Measurements from ENCODE around the gene RABAC1. TPM values are rescaled to one million over a fixed set of nuclear protein-coding genes. Genes with fewer than 3 reads are reported as not detected.
"Not testable (repeated sequence)": the region's sequence is repeated elsewhere in the genome, so short reads cannot be mapped to it uniquely, and the experiment has no call there.

RABAC1 gene
- total RNA-seq, 1 experiment from 2014 or later, result 114 TPM

DNA sequence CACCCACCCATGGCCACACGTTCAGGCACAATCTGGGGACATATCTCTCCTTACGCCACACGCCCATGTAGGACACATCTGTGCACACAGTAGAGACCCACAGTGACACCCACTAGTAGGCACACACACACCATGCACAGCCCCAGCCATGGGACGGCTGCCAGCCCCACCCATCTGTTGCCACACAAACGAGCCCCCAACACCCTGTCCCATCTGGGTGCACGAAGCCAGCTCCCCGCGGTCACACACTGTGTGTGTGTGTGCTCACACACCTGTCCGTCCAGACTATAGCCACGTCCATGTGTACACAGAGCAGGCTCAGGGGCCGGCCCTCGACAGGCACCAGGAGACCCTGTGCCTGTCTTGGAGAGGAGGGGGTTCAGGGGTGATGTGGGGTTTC is 41.4 kb downstream of the RABAC1 start:
- POLR2A ChIA-PET (ENCODE audit: low non-redundant PET), result interaction anchor here (0.6 kb wide), 1 partner anchor 198 kb away, joined by 4 read pairs; no protein-coding TSS in a partner anchor
- no TSS peak for BruUV-seq (replicated peaks)
- TF ChIP-seq, protein P1, sequence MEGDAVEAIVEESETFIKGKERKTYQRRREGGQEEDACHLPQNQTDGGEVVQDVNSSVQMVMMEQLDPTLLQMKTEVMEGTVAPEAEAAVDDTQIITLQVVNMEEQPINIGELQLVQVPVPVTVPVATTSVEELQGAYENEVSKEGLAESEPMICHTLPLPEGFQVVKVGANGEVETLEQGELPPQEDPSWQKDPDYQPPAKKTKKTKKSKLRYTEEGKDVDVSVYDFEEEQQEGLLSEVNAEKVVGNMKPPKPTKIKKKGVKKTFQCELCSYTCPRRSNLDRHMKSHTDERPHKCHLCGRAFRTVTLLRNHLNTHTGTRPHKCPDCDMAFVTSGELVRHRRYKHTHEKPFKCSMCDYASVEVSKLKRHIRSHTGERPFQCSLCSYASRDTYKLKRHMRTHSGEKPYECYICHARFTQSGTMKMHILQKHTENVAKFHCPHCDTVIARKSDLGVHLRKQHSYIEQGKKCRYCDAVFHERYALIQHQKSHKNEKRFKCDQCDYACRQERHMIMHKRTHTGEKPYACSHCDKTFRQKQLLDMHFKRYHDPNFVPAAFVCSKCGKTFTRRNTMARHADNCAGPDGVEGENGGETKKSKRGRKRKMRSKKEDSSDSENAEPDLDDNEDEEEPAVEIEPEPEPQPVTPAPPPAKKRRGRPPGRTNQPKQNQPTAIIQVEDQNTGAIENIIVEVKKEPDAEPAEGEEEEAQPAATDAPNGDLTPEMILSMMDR (conservative IDR thresholded peaks at IDR 0.05; ENCODE audit: low read depth, low read length), result no peak
- TF ChIP-seq EZH2 (IDR thresholded peaks at IDR 0.05; ENCODE audit: borderline replicate concordance, low read depth, low read length, poor library complexity, severe bottlenecking), result no peak
- intact Hi-C loops (cut with micrococcal nuclease; ENCODE audit: unreplicated experiment), result no loop called here
- H3K9me3 ChIP-seq (ENCODE audit: low read depth, low read length, poor library complexity, severe bottlenecking), result no peaks in the 10 kb centered on the region
- H3K4me1 ChIP-seq (ENCODE audit: insufficient read depth, low read length, poor library complexity, severe bottlenecking), result peaks cover 4% of the 10 kb centered on the region
- H3K27me3 ChIP-seq (replicated peaks; ENCODE audit: insufficient read depth, low read depth, low read length, poor library complexity), result peaks cover 34% of the 10 kb centered on the region
- H3K36me3 ChIP-seq (ENCODE audit: insufficient read depth, low read length, poor library complexity, severe bottlenecking), result no peaks in the 10 kb centered on the region
- no peak overlapping the region for H3K27ac ChIP-seq (ENCODE audit: low read depth, low read length, poor library complexity, severe bottlenecking)
- CTCF ChIA-PET, result no interaction called here
- no peak overlapping the region for H3K4me3 ChIP-seq (ENCODE audit: low read depth, low read length, poor library complexity, severe bottlenecking)
- DNase-seq (ENCODE audit: low spot score), result no peak

DNA sequence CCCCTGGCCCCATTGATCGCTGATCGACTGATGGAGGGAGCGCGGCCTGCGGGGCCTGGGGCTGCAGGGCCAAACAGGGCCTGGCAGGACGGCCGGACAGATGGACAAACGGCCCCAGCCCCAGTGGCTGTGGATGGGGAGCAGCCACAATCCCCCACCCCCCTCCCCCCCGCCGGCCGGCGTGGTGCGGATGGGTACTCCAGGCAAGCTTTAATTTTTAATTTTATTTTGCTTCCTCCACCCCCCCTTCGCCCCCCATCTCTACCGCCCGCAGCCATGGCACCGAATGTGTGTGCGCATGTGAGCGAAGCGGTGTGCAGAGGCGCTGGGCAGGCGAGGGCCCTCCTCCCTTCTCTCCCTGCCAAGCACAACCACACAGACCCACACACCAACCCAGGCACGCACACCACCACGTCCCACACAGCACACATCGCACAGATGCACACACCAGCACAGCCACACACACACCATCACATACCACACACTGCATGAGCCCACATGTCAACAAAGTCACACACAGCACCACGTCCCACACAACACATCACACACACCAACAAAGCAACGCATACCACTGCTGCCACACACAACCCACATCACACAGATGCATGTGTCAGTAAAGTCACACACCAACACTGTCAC is 43.2 kb downstream of the RABAC1 start:
- intact Hi-C loops (cut with micrococcal nuclease; ENCODE audit: unreplicated experiment), result no loop called here
- ChIA-PET CTCF (no interaction called here), POLR2A (ENCODE audit: low non-redundant PET) (no interaction called here)
- Histone ChIP-seq H3K4me3 (ENCODE audit: low read depth, low read length, poor library complexity, severe bottlenecking) (no peak overlapping the region), H3K9me3 (ENCODE audit: low read depth, low read length, poor library complexity, severe bottlenecking) (no peaks in the 10 kb centered on the region), H3K27ac (ENCODE audit: low read depth, low read length, poor library complexity, severe bottlenecking) (no peak overlapping the region), H3K4me1 (ENCODE audit: insufficient read depth, low read length, poor library complexity, severe bottlenecking) (no peaks in the 10 kb centered on the region), H3K27me3 (replicated peaks; ENCODE audit: insufficient read depth, low read depth, low read length, poor library complexity) (peaks cover 46% of the 10 kb centered on the region), H3K36me3 (ENCODE audit: insufficient read depth, low read length, poor library complexity, severe bottlenecking) (no peaks in the 10 kb centered on the region)
- TF ChIP-seq EZH2 (IDR thresholded peaks at IDR 0.05; ENCODE audit: borderline replicate concordance, low read depth, low read length, poor library complexity, severe bottlenecking), result peak; percentile 2
- TF ChIP-seq, protein P1 (conservative IDR thresholded peaks at IDR 0.05; ENCODE audit: low read depth, low read length), result no peak
- DNase-seq (ENCODE audit: low spot score), result no peak
- no TSS peak for BruUV-seq (replicated peaks)

DNA sequence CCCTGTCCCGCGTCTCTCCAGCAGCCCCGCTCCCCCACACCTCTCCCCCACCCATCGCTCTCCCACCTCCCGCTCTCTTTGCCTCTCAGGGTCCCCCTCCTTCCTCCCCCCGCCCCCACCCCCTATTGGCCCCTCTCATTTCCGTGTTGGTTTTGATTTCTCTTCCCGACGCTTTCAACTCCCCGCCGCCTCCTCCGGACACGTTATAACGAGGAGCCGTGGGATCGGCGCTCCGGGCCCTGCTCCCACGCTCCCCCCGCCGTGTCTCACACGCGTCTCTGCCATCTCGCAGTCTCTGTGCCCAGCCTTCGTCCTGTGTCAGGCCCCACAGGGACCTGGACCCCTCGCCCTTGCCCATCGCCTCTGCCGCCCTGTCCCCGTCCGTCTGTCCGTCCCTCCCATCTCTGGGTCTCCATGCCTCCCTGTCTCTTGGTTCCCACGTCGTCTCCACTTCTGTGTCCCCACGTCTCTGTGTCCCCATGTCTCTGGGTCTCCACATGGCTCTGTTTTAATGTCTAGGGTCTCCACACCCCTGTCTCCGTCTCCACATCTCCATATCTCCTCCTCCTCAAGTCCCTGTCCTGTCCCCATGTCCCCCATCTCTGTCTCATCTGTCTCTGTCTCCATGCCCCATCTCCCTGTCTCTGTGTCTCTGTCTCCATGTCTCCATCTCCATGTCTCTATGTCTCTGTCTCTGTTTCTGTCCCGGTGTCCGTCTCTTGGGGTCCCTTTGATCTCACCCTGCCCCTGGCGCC is 43.9 kb downstream of the RABAC1 start:
- intact Hi-C loops (cut with micrococcal nuclease; ENCODE audit: unreplicated experiment), result no loop called here

DNA sequence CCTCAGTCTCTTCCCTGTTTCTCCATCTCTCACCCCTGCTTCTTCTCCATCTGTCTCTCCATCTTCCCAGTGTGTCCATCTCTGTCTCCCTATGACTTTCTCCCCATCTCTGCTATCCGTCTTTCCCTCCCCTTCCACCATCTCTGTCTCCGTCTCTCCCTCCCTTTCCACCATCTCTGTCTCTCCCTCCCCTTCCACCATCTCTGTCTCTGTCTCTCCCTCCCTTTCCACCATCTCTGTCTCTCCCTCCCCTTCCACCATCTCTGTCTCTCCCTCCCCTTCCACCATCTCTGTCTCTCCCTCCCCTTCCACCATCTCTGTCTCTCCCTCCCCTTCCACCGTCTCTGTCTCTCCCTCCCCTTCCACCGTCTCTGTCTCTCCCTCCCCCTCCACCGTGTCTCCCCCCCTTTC is 44.7 kb downstream of the RABAC1 start:
- H3K4me3 ChIP-seq (ENCODE audit: low read depth, low read length, poor library complexity, severe bottlenecking); intact Hi-C loops (cut with micrococcal nuclease; ENCODE audit: unreplicated experiment); H3K4me1 ChIP-seq (ENCODE audit: insufficient read depth, low read length, poor library complexity, severe bottlenecking); H3K9me3 ChIP-seq (ENCODE audit: low read depth, low read length, poor library complexity, severe bottlenecking); BruUV-seq (replicated peaks); H3K27ac ChIP-seq (ENCODE audit: low read depth, low read length, poor library complexity, severe bottlenecking); H3K36me3 ChIP-seq (ENCODE audit: insufficient read depth, low read length, poor library complexity, severe bottlenecking); POLR2A ChIA-PET (ENCODE audit: low non-redundant PET); DNase-seq (ENCODE audit: low spot score); CTCF ChIA-PET: not testable (repeated sequence)
- H3K27me3 ChIP-seq (replicated peaks; ENCODE audit: insufficient read depth, low read depth, low read length, poor library complexity), result peaks cover 46% of the 10 kb centered on the region

More for the DNA sequence above, 43.9 kb downstream of the RABAC1 start:
- TF ChIP-seq EZH2 (IDR thresholded peaks at IDR 0.05; ENCODE audit: borderline replicate concordance, low read depth, low read length, poor library complexity, severe bottlenecking), result peak; percentile 65
- TF ChIP-seq, protein P1 (conservative IDR thresholded peaks at IDR 0.05; ENCODE audit: low read depth, low read length), result no peak
- Histone ChIP-seq H3K27ac (ENCODE audit: low read depth, low read length, poor library complexity, severe bottlenecking) (no peak overlapping the region), H3K4me1 (ENCODE audit: insufficient read depth, low read length, poor library complexity, severe bottlenecking) (no peaks in the 10 kb centered on the region), H3K4me3 (ENCODE audit: low read depth, low read length, poor library complexity, severe bottlenecking) (peak overlapping the region; percentile 17), H3K27me3 (replicated peaks; ENCODE audit: insufficient read depth, low read depth, low read length, poor library complexity) (peaks cover 46% of the 10 kb centered on the region), H3K9me3 (ENCODE audit: low read depth, low read length, poor library complexity, severe bottlenecking) (no peaks in the 10 kb centered on the region), H3K36me3 (ENCODE audit: insufficient read depth, low read length, poor library complexity, severe bottlenecking) (no peaks in the 10 kb centered on the region)
- CTCF ChIA-PET, result no interaction called here
- BruUV-seq (replicated peaks), result no TSS peak
- no peak for DNase-seq (ENCODE audit: low spot score)
- POLR2A ChIA-PET (ENCODE audit: low non-redundant PET), result no interaction called here
